ENCODE data around the gene STAT5A. TPM values are rescaled to one million over a fixed set of nuclear protein-coding genes. Genes with fewer than 3 reads are reported as not detected.
A peak's percentile ranks its signal among the peaks of the same experiment; 100 is the strongest.

STAT5A gene
- total RNA-seq, 4 donors from 2014 or later, result 31.9 to 46.1 (median 34.0) TPM

- DNase-seq, result no peak
- TF ChIP-seq CTCF (IDR thresholded peaks at IDR 0.05) (no peak), POLR2A (IDR thresholded peaks at IDR 0.05) (no peak)
- intact Hi-C loops (cut with DNase I), result no loop called here
- H3K9me3 ChIP-seq, result no peaks in the 10 kb centered on the region
- H3K4me3 ChIP-seq (replicated peaks in 1 of 3), result no peak overlapping the region
- H3K27ac ChIP-seq, result peak overlapping the region; percentile 85 to 96 (median 91)
- no peaks in the 10 kb centered on the region for H3K27me3 ChIP-seq
- H3K4me1 ChIP-seq, result peaks cover 19 to 26% of the 10 kb centered on the region in 2 donors
- WGBS, 2 donors, result 59 to 64% methylated on average over 9 of the region's 9 CpGs
- peaks cover 16 to 21% of the 10 kb centered on the region in 2 donors for H3K36me3 ChIP-seq
Observed at GRCh38 chr17:42310787-42311215, 22.5 kb downstream of the STAT5A start.

GRCh38 chr17:42311240-42312034, 23.1 kb downstream of the STAT5A start:
- Histone ChIP-seq H3K27ac (peak overlapping the region; percentile 85 to 96 (median 91)), H3K9me3 (no peaks in the 10 kb centered on the region), H3K4me1 (peaks cover 19 to 26% of the 10 kb centered on the region in 2 donors), H3K36me3 (peaks cover 21 to 25% of the 10 kb centered on the region in 2 donors), H3K27me3 (no peaks in the 10 kb centered on the region), H3K4me3 (replicated peaks in 1 of 3) (no peak overlapping the region)
- peak; percentile 98 for DNase-seq
- peak in 1 of 2 donors; percentile 67 for TF ChIP-seq POLR2A (IDR thresholded peaks at IDR 0.05)
- no peak for TF ChIP-seq CTCF (IDR thresholded peaks at IDR 0.05)
- intact Hi-C loops (cut with DNase I), result no loop called here
- 37 to 41% methylated on average over 19 of the region's 19 CpGs for WGBS, 2 donors

- peak overlapping the region; percentile 85 to 96 (median 91) for H3K27ac ChIP-seq
- H3K36me3 ChIP-seq, result peaks cover 26 to 30% of the 10 kb centered on the region in 2 donors
- H3K9me3 ChIP-seq, result no peaks in the 10 kb centered on the region
- 25 to 34% methylated on average over 5 of the region's 5 CpGs for WGBS, 2 donors
- H3K27me3 ChIP-seq, result no peaks in the 10 kb centered on the region
- TF ChIP-seq CTCF (IDR thresholded peaks at IDR 0.05), result no peak
- TF ChIP-seq POLR2A (IDR thresholded peaks at IDR 0.05), result no peak
- intact Hi-C loops (cut with DNase I), result no loop called here
- DNase-seq, result no peak
- no peak overlapping the region for H3K4me3 ChIP-seq (replicated peaks in 1 of 3)
- H3K4me1 ChIP-seq, result peaks cover 19 to 26% of the 10 kb centered on the region in 2 donors
Observed at GRCh38 chr17:42312035-42312284, 23.7 kb downstream of the STAT5A start.

GRCh38 chr17:42312285-42313130, 24.2 kb downstream of the STAT5A start:
- TF ChIP-seq POLR2A (IDR thresholded peaks at IDR 0.05) (peak in 1 of 2 donors; percentile 30), CTCF (IDR thresholded peaks at IDR 0.05) (peak in 5 of 6 experiments; percentile 52 to 73 (median 61))
- Histone ChIP-seq H3K9me3 (no peaks in the 10 kb centered on the region), H3K27ac (peak overlapping the region; percentile 85 to 96 (median 91)), H3K27me3 (no peaks in the 10 kb centered on the region), H3K4me3 (replicated peaks in 1 of 3) (no peak overlapping the region), H3K36me3 (peaks cover 30 to 31% of the 10 kb centered on the region in 2 donors), H3K4me1 (peaks cover 19 to 26% of the 10 kb centered on the region in 2 donors)
- 31 to 35% methylated on average over 28 to 38 of the region's 54 CpGs for WGBS, 2 donors
- peak; percentile 95 to 97 for DNase-seq
- intact Hi-C loops (cut with DNase I), result no loop called here

Data from thyroid gland (tissue), 4 donors.